Fibroblast of mammary gland (primary cell): Measurements from ENCODE around the gene TMEM143.

Source experiments
- DNase-seq: peaks from one replicate; pipeline ENCODE4 v3.0.0-alpha.2; 2010; ENCODE audit warnings: low read depth
- H3K4me3 ChIP-seq: 2 replicates; pipeline ENCODE4 v1.5.1; 2011; ENCODE audit warnings: low read depth, mild to moderate bottlenecking, low read length, moderate library complexity; ENCODE audit not compliant: control insufficient read depth
- TF ChIP-seq, protein P1 (sequence below): conservative IDR thresholded peaks from 2 replicates; pipeline ENCODE4 v1.5.1; 2011; ENCODE audit warnings: low read depth, low read length, inconsistent platforms; ENCODE audit not compliant: control insufficient read depth, insufficient read depth

TMEM143 gene

DNA sequence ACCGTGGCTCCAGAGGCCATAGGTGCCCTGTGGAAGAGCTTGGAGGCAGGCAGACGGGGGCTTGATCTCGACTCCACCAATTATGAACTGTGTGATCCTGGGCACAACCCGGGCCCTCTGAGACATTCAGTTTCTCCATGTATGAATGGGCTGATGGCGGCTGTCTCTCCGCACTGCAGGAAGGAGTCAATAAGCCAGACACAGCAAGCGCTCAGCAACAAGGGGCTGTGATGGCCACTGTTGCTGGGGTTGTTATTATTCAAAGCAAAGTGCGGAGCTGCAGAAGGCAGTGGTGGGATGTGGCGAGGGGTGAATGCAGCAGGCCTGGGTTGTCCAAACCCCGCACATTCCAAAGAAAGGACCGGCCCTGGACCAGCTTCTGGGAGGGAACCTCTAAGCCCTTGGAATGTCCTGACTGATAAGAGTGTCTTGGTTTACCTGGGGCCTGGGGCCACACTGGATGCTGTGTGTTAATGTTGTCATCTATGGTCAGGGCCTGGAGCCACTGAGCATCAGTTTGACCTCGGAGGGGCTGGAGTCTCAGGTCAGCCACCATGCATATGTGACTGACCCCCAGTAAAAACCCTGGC, 8.3 kb downstream of the TMEM143 start:
- no peak for DNase-seq
- TF ChIP-seq, protein P1, sequence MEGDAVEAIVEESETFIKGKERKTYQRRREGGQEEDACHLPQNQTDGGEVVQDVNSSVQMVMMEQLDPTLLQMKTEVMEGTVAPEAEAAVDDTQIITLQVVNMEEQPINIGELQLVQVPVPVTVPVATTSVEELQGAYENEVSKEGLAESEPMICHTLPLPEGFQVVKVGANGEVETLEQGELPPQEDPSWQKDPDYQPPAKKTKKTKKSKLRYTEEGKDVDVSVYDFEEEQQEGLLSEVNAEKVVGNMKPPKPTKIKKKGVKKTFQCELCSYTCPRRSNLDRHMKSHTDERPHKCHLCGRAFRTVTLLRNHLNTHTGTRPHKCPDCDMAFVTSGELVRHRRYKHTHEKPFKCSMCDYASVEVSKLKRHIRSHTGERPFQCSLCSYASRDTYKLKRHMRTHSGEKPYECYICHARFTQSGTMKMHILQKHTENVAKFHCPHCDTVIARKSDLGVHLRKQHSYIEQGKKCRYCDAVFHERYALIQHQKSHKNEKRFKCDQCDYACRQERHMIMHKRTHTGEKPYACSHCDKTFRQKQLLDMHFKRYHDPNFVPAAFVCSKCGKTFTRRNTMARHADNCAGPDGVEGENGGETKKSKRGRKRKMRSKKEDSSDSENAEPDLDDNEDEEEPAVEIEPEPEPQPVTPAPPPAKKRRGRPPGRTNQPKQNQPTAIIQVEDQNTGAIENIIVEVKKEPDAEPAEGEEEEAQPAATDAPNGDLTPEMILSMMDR, result no peak

DNA sequence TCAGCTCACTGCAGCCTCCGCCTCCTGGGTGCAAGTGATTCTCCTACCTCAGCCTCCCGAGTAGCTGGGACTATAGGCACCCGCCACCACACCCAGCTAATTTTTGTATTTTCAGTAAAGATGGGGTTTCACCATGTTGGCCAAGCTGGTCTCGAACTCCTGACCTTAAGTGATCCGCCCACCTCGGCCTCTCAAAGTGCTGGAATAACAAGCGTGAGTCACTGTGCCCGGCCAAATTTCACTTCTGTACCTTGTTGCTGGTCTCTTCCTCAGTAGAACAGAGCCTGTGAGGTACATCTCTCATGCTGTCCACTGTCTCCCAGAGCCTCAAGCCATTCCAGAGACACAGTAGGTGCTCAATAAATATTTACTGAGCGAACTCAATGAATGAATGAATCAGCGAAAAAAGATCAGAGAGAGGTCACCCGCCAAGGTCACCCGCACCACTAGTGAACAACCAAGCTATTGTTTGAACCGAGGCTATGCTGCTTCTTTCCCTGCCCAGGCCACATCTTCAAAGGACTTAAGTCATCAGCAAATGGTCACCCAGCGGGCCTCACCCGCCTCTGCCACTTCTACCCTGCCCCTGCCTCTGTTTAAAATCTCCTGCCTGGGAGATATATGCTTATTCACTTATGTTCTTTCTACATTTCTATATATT, 9.3 kb downstream of the TMEM143 start:
- H3K4me3 ChIP-seq, result no peak overlapping the region
- TF ChIP-seq, protein P1, result no peak
- no peak for DNase-seq

More for the DNA sequence above, 8.3 kb downstream of the TMEM143 start:
- no peak overlapping the region for H3K4me3 ChIP-seq

DNA sequence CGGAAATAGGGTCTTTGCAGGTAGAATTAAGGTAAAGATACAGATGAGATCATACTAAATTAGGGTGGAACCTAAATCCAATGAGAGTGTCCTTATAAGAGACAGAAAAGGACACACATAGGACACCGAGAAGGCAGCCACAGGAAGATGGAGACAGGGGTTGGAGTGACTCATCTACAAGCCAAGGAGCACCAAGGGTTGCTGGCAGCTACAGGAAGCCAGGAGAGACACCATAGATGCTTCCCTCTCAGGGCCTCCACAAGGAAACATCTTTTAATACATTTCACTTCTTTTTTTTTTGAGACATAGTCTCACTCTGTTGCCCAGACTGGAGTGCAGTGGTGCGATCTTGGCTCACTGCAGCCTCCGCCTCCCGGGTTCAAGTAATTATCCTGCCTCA, 10.1 kb downstream of the TMEM143 start:
- DNase-seq, result peak; percentile 18
- H3K4me3 ChIP-seq, result no peak overlapping the region
- TF ChIP-seq, protein P1, result no peak

DNA sequence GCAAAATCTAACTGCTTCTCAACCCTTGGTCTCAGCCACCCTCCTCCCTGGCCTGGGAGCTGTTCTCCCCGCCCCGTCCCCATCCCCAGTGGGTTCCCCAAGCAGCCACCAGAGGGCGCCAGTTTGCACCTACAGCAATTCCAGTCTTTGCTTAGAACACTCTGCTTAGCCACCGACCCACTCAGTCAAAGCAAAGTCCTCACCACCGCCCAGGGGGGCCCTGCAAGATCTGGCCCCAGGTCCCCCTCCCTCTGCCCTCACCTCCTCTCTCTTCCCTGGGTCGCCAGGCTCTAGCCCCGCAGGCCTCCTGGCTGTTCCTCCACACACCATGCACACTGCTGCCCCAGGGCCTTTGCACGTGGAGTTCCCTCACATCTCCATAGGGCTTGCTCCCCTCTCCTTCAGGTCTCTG, 12.4 kb downstream of the TMEM143 start:
- DNase-seq, result peak; percentile 52
- H3K4me3 ChIP-seq, result no peak overlapping the region
- TF ChIP-seq, protein P1, result peak; percentile 75

DNA sequence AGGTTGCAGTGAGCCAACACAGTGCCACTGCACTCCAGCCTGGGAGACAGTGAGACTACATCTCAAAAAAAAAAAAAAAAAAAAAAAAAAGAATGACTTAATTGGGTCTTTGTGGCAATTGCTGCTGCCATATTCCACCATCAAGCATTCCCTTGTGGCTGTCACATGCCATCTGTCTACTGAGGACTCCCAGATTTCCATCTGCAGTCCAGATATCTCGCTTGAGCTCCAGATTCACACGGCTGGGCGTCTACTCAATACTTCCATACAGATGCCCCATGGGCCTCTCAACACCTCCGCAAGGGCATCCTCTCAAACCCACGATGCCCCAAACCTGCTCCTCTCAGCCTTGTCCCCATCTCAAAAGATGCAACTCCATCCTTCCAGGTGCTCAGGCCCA, 12.9 kb downstream of the TMEM143 start:
- TF ChIP-seq, protein P1, result no peak
- DNase-seq, result no peak
- no peak overlapping the region for H3K4me3 ChIP-seq

DNA sequence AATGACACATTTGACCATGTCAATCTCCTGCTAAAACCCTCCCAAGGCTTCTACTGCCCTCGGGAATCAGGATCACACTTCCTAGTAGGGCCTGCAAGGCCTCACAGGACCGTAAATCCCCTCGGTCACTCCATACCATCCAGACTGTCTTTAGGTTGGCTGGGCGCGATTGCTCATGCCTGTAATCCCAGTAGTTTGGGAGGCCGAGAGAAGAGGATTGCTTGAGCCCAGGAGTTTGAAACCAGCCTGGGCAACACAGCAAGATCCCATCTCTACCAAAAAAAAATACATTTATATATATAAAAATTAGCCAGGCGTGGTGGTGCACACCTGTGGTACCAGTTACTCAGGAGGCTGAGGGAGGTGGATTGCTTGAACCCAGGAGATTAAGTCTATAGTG, 15.0 kb downstream of the TMEM143 start:
- H3K4me3 ChIP-seq, result no peak overlapping the region
- no peak for DNase-seq
- TF ChIP-seq, protein P1, result no peak
